Thyroid gland (tissue), 4 donors: ENCODE measurements around the gene RNF224.

ENCODE experiments used
- POLR2A ChIP-seq, 2 donors: fragments of 450-650 bp; IDR thresholded peaks; one replicate each; pipeline ENCODE4 v1.6.1; 2017; ENCODE audit warnings: antibody characterized with exemption in 2 of 2, mild to moderate bottlenecking in 2 of 2, moderate library complexity in 1 of 2
- TF ChIP-seq, protein P1 (sequence below), 6 experiments: fragments of 200-600 bp in 3 of 6; fragments of 450-650 bp in 3 of 6; sonication (generic) in 3 of 6; IDR thresholded peaks; one replicate each; pipeline ENCODE4 v1.5.1; 2016 to 2019; ENCODE audit warnings: antibody characterized with exemption in 6 of 6, mild to moderate bottlenecking in 2 of 6, inconsistent platforms in 1 of 6, moderate library complexity in 1 of 6

DNA sequence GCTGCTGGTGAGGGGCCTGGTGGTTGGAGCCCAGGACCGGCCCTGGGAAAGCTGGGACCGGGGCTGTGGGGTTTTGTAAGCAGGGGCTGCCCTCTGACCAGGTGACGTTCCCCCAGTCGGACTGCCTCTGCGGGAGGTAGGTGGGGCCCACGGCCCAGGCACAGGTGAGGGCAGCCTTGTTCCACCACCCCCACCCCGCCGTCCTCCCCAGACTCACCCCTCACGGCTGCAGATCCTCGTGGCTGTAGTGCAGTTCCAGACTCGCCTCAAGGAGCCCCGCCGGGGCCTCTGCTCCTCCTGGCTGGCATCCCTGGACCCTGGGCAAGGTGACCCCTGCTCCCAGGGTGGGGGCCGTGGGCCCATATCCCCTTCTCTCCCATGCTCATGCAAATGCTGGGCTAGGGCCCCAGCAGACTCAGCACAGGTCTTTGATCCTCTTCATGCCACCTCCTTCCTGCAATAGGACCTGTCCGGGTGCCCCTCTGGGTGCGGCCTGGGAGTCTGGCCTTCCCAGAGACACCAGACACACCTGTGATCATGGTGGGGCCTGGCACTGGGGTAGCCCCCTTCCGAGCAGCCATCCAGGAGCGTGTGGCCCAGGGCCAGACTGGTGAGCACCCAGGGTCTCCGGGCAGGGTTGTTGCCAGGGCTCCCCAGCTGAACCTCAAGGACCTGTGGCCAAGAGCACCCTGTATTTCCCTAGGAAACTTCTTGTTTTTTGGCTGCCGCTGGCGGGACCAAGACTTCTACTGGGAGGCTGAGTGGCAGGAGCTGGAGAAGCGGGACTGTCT, 11.9 kb upstream of the RNF224 start:
- TF ChIP-seq, protein P1, sequence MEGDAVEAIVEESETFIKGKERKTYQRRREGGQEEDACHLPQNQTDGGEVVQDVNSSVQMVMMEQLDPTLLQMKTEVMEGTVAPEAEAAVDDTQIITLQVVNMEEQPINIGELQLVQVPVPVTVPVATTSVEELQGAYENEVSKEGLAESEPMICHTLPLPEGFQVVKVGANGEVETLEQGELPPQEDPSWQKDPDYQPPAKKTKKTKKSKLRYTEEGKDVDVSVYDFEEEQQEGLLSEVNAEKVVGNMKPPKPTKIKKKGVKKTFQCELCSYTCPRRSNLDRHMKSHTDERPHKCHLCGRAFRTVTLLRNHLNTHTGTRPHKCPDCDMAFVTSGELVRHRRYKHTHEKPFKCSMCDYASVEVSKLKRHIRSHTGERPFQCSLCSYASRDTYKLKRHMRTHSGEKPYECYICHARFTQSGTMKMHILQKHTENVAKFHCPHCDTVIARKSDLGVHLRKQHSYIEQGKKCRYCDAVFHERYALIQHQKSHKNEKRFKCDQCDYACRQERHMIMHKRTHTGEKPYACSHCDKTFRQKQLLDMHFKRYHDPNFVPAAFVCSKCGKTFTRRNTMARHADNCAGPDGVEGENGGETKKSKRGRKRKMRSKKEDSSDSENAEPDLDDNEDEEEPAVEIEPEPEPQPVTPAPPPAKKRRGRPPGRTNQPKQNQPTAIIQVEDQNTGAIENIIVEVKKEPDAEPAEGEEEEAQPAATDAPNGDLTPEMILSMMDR (IDR thresholded peaks at IDR 0.05): no peak
- no peak for TF ChIP-seq POLR2A (IDR thresholded peaks at IDR 0.05)
